Natural killer cell (primary cell): ENCODE data around the gene WFDC13. TPM values are rescaled to one million over a fixed set of nuclear protein-coding genes. Genes with fewer than 3 reads are reported as not detected.

Experiments
- ATAC-seq, 3 donors: fragments of 150-1000 bp in 2 of 3; fragments of 200-7000 bp in 1 of 3; cut with Tn5 transposase; 1 replicate in 1 of 3; 2 replicates in 2 of 3; pipeline ENCODE4 v1.10.0; 2021; ENCODE audit warnings: mild to moderate bottlenecking in 2 of 3, moderate library complexity in 2 of 3
- DNase-seq, 2 donors: peaks; one replicate each; pipeline versions ENCODE4 v3.0.0 to v3.0.0-alpha.2; 2013 to 2021; ENCODE audit warnings: mixed read lengths in 1 of 2
- H3K27ac ChIP-seq: one replicate; pipeline ENCODE4 v1.5.1; 2013; ENCODE audit warnings: mild to moderate bottlenecking, low read length
- H3K27me3 ChIP-seq: one replicate; pipeline ENCODE4 v1.6.1; 2013; ENCODE audit warnings: low read length; ENCODE audit not compliant: control insufficient read depth, insufficient read depth
- H3K36me3 ChIP-seq: one replicate; pipeline ENCODE4 v1.6.1; 2013; ENCODE audit warnings: low read length; ENCODE audit not compliant: control insufficient read depth, insufficient read depth
- H3K4me1 ChIP-seq: one replicate; pipeline ENCODE4 v1.6.1; 2013; ENCODE audit warnings: low read length; ENCODE audit not compliant: control insufficient read depth, insufficient read depth
- H3K4me3 ChIP-seq: one replicate; pipeline ENCODE4 v1.5.1; 2013; ENCODE audit warnings: low read length
- H3K9me3 ChIP-seq: one replicate; pipeline ENCODE4 v1.6.1; 2013; ENCODE audit warnings: low read length; ENCODE audit not compliant: control insufficient read depth, insufficient read depth
- H3K27ac Mint-ChIP-seq, 2 donors: one replicate each; pipeline ENCODE4 v1.8.0; 2022; ENCODE audit warnings: mild to moderate bottlenecking in 2 of 2, mixed read lengths in 2 of 2, moderate library complexity in 1 of 2
- H3K27me3 Mint-ChIP-seq, 2 donors: one replicate each; pipeline ENCODE4 v1.8.0; 2022; ENCODE audit warnings: low read depth in 2 of 2, mixed read lengths in 2 of 2
- H3K36me3 Mint-ChIP-seq: one replicate; pipeline ENCODE4 v1.8.0; 2022; ENCODE audit warnings: mixed read lengths
- H3K4me1 Mint-ChIP-seq, 2 donors: one replicate each; pipeline ENCODE4 v1.8.0; 2022; ENCODE audit warnings: mixed read lengths in 2 of 2
- H3K4me3 Mint-ChIP-seq: one replicate; pipeline ENCODE4 v1.8.0; 2022; ENCODE audit warnings: mild to moderate bottlenecking, moderate library complexity, mixed read lengths
- H3K9me3 Mint-ChIP-seq, 2 donors: one replicate each; pipeline ENCODE4 v1.8.0; 2022; ENCODE audit warnings: mixed read lengths in 2 of 2
- WGBS: methylation state at CpG from one replicate; pipeline ENCODE4 v1.1.7; 2013; ENCODE audit warnings: missing lambda C conversion rate; ENCODE audit not compliant: insufficient coverage; 5-methylcytosine and 5-hydroxymethylcytosine counted together
- intact Hi-C: fragments of 100-400 bp; cut with micrococcal nuclease; formaldehyde crosslinking; loops from one replicate; pipeline ENCODE4 v1.14.2; 2022
- total RNA-seq, 4 donors: library from RNA; stranded (reverse); fragments of 120-200 nt in 1 of 4; gene quantifications; one replicate each; pipeline versions ENCODE4 v1.2.3 to v1.2.4, GENCODE V29; 2013 to 2022
- TF ChIP-seq, protein P1 (sequence below): fragments of 200-600 bp; IDR thresholded peaks from one replicate; pipeline ENCODE4 v1.8.0; 2022; ENCODE audit warnings: antibody characterized with exemption

Gene WFDC13
- total RNA-seq, 3 donors from 2014 or later (not counting 1 experiment from before 2014, with no cell fraction given): not detected

DNA sequence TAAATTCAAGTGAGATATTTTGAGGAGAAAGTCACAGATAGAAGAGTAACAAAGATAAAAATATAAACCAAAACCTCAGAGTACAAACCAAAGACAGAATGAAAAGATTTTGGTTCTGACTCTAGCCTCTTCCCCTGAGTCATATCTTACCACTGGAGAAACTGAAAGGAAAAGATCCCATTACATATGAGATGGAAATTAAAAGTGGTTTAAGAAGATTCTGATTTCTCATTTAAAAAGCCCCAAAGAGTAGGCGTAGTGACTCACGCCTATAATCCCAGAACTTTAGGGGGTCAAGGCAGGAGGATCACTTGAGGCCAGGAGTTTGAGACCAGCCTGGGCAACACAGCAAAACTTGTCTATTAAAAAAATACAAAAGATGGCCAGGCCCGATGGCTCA is 50.9 kb downstream of the WFDC13 start:
- intact Hi-C loops: no loop called here
- no peak for ATAC-seq

DNA sequence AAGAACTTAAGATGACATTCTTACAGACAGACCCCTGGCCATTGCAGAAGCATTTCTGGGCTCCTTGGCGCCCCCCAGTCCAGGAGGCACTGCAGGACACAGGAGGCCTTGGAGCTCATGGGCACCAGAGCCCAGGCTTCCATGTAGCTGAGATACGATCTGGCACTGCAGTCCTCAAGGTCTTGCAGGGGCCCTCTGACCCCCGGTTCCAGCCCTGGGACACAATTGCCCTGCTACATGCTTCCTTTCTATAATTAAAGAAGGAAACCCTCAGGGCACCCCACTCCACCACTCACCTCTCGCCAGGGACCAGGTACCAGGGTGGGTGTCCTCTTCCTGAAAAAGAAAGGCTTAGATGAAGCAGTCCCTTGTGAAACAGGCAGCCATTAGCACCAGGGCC is 56.3 kb downstream of the WFDC13 start:
- Histone ChIP-seq H3K27ac (no peak overlapping the region), H3K36me3 (no peaks in the 10 kb centered on the region), H3K27me3 (no peaks in the 10 kb centered on the region), H3K4me3 (no peak overlapping the region), H3K9me3 (no peaks in the 10 kb centered on the region), H3K4me1 (no peaks in the 10 kb centered on the region)
- WGBS: 79% methylated on average over 4 of the region's 4 CpGs
- intact Hi-C loops: no loop called here
- no peak for DNase-seq
- Mint-ChIP-seq H3K36me3 (no peaks in the 10 kb centered on the region), H3K27me3 (peaks cover 7 to 12% of the 10 kb centered on the region in 2 donors), H3K4me3 (no peak overlapping the region), H3K9me3 (no peaks in the 10 kb centered on the region), H3K4me1 (no peaks in the 10 kb centered on the region), H3K27ac (no peak overlapping the region)
- TF ChIP-seq, protein P1, sequence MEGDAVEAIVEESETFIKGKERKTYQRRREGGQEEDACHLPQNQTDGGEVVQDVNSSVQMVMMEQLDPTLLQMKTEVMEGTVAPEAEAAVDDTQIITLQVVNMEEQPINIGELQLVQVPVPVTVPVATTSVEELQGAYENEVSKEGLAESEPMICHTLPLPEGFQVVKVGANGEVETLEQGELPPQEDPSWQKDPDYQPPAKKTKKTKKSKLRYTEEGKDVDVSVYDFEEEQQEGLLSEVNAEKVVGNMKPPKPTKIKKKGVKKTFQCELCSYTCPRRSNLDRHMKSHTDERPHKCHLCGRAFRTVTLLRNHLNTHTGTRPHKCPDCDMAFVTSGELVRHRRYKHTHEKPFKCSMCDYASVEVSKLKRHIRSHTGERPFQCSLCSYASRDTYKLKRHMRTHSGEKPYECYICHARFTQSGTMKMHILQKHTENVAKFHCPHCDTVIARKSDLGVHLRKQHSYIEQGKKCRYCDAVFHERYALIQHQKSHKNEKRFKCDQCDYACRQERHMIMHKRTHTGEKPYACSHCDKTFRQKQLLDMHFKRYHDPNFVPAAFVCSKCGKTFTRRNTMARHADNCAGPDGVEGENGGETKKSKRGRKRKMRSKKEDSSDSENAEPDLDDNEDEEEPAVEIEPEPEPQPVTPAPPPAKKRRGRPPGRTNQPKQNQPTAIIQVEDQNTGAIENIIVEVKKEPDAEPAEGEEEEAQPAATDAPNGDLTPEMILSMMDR: no peak
- peak in 1 of 3 donors; percentile 24 for ATAC-seq

More for the DNA sequence above, 50.9 kb downstream of the WFDC13 start:
- Mint-ChIP-seq H3K27ac (no peak overlapping the region), H3K9me3 (no peaks in the 10 kb centered on the region), H3K4me3 (no peak overlapping the region), H3K27me3 (peaks cover 13 to 35% of the 10 kb centered on the region in 2 donors), H3K4me1 (no peaks in the 10 kb centered on the region), H3K36me3 (no peaks in the 10 kb centered on the region)
- no peak for DNase-seq
- peaks cover 3% of the 10 kb centered on the region for H3K27me3 ChIP-seq
- H3K27ac ChIP-seq: no peak overlapping the region
- H3K9me3 ChIP-seq: no peaks in the 10 kb centered on the region
- H3K4me1 ChIP-seq: no peaks in the 10 kb centered on the region
- no peak overlapping the region for H3K4me3 ChIP-seq
- 76% methylated on average over 3 of the region's 3 CpGs for WGBS
- H3K36me3 ChIP-seq: no peaks in the 10 kb centered on the region
- TF ChIP-seq, protein P1: no peak

Other genes starting within 250 kb of the WFDC13 start
- gene WFDC2, start 232.3 kb upstream of the WFDC13 start, total RNA-seq: not detected
- not detected for gene SPINT3, start 186.4 kb upstream of the WFDC13 start, total RNA-seq
- gene WFDC6, start 162.6 kb upstream of the WFDC13 start, total RNA-seq: not detected
- not detected for gene EPPIN, start 154.6 kb upstream of the WFDC13 start, total RNA-seq
- not detected for gene WFDC8, start 122.8 kb upstream of the WFDC13 start, total RNA-seq
- not detected for gene WFDC10A, start 72.3 kb upstream of the WFDC13 start, total RNA-seq
- gene WFDC9, start 70.8 kb upstream of the WFDC13 start, total RNA-seq: not detected
- not detected for gene WFDC11, start 31.8 kb upstream of the WFDC13 start, total RNA-seq
- not detected for gene WFDC10B, start 3.0 kb downstream of the WFDC13 start, total RNA-seq
- gene SPINT4, start 20.3 kb downstream of the WFDC13 start, total RNA-seq: not detected
- not detected for gene WFDC3, start 89.8 kb downstream of the WFDC13 start, total RNA-seq
- 10 to 100 TPM; 11.3 to 15.5 (median 13.9) TPM for gene DNTTIP1, start 89.9 kb downstream of the WFDC13 start, total RNA-seq
- 1 to 10 TPM in 1 of 3 donors, under 1 TPM in 1, not detected in 1; 0.54 to 3.2 TPM for gene UBE2C, start 110.6 kb downstream of the WFDC13 start, total RNA-seq
- 1 to 10 TPM in 1 of 3 donors, under 1 TPM in 1, not detected in 1; 0.93 to 1.5 TPM for gene TNNC2, start 125.3 kb downstream of the WFDC13 start, total RNA-seq
- gene SNX21, start 131.8 kb downstream of the WFDC13 start, total RNA-seq: 1 to 10 TPM in 2 of 3 donors, under 1 TPM in 1; 0.99 to 1.7 (median 1.2) TPM
- gene ACOT8, start 155.4 kb downstream of the WFDC13 start, total RNA-seq: 10 to 100 TPM; 30.5 to 35.4 (median 31.7) TPM
- gene ZSWIM3, start 155.6 kb downstream of the WFDC13 start, total RNA-seq: 1 to 10 TPM; 1.4 to 2.3 (median 1.5) TPM
- gene ZSWIM1, start 179.2 kb downstream of the WFDC13 start, total RNA-seq: 1 to 10 TPM in 1 of 3 donors, under 1 TPM in 2; 0.59 to 2.4 (median 0.89) TPM
- gene SPATA25, start 185.6 kb downstream of the WFDC13 start, total RNA-seq: 1 to 10 TPM in 1 of 3 donors, not detected in 2; 1.2 TPM
- 1 to 10 TPM in 2 of 3 donors, under 1 TPM in 1; 0.89 to 1.4 (median 1.4) TPM for gene NEURL2, start 189.2 kb downstream of the WFDC13 start, total RNA-seq
- 100 to 1,000 TPM in 1 of 3 donors, 10 to 100 TPM in 2; 72.8 to 108 (median 86.8) TPM for gene CTSA, start 189.3 kb downstream of the WFDC13 start, total RNA-seq
- gene PLTP, start 210.1 kb downstream of the WFDC13 start, total RNA-seq: 1 to 10 TPM in 2 of 3 donors, under 1 TPM in 1; 0.63 to 3.5 (median 3.2) TPM
- 10 to 100 TPM; 72.0 to 85.1 (median 73.3) TPM for gene PCIF1, start 232.6 kb downstream of the WFDC13 start, total RNA-seq